ENCODE measurements around the gene AGAP3.

DNA sequence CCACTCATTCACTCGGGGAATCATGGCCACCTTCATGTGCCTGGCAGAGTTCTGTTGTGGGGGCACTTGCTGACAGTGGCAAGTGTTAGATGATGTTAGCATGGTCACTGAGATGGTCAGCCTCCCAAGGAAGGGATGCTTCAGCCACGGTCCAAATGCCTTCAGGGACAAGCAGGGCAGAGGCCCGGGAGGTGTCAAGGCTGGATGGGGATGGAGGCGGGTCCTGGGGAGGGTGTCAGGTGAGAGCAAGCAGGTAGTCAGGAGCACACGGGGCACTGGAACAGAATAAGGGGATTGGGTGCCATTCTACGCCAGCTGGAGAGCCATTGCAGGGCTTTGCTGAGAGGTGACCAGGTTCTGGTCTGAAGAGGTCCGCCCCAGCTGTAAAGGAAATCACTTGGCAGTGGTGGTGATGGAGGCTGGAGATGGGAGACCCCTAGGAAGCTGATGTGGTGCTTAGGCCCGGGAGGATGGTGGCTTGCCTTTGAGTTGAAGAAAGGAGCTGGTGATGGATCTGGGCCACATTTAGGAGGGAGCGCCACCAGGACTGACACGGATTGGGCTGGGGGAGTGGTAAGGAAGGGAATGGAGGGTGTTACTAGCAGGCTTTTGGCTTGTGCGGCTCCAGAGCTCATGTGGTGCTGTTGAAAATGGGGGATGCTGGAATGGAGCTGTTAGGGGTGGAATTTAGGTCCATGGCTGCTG is 24.1 kb downstream of the AGAP3 start:
- TF ChIP-seq, protein P1, sequence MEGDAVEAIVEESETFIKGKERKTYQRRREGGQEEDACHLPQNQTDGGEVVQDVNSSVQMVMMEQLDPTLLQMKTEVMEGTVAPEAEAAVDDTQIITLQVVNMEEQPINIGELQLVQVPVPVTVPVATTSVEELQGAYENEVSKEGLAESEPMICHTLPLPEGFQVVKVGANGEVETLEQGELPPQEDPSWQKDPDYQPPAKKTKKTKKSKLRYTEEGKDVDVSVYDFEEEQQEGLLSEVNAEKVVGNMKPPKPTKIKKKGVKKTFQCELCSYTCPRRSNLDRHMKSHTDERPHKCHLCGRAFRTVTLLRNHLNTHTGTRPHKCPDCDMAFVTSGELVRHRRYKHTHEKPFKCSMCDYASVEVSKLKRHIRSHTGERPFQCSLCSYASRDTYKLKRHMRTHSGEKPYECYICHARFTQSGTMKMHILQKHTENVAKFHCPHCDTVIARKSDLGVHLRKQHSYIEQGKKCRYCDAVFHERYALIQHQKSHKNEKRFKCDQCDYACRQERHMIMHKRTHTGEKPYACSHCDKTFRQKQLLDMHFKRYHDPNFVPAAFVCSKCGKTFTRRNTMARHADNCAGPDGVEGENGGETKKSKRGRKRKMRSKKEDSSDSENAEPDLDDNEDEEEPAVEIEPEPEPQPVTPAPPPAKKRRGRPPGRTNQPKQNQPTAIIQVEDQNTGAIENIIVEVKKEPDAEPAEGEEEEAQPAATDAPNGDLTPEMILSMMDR (IDR thresholded peaks at IDR 0.05), result no peak
- no peak for TF ChIP-seq POLR2A (IDR thresholded peaks at IDR 0.05)
